ENCODE results near the gene RNLS.

Gene RNLS

DNA sequence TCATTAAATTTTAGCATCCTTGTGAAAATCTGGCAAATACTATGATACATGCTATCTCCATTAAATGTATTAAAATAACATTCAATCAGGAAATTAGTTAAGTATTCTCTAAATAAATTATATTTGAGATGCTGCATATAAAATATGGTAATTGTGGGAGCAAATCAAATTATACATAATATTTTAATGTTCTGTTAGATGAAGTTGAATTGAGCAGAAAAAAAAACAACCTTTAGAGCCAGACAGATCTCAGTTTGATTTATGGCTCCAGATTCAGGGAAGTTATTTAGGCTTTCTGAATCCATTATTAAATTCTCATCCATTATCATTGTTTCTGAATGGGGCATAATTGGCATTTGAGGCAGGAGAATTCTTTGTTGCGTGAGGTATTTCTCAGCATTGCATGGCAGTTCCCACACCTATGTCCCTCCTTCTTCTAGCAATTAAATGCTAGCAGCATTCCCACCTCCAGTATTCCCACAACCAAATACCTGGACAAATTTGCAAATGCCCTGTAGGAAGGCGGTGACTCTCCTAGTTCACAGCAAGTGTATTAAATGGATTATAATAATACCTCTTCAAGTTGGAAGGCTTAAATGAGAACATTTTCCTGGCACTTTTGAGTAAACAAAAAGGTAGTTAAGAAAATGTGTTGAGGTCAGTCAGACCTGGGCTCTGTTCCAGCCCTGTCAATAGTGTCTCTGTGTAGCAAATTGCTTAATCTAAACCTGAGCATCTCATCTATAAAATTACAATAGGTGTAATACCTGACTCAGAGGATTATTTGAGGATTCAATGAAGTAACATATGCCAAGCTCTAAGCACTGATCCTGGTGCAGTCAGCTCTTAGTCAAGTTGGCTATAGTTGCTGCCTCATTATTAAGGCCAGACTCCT lies 108.9 kb downstream of the RNLS start:
- no peak for DNase-seq

GRCh38 chr10:88472540-88472939 lies 110.6 kb downstream of the RNLS start:
- DNase-seq = peak; percentile 15

GRCh38 chr10:88471899-88472298 lies 111.2 kb downstream of the RNLS start:
- DNase-seq = no peak

GRCh38 chr10:88467835-88468485 lies 115.2 kb downstream of the RNLS start:
- peak; percentile 63 for DNase-seq

DNA sequence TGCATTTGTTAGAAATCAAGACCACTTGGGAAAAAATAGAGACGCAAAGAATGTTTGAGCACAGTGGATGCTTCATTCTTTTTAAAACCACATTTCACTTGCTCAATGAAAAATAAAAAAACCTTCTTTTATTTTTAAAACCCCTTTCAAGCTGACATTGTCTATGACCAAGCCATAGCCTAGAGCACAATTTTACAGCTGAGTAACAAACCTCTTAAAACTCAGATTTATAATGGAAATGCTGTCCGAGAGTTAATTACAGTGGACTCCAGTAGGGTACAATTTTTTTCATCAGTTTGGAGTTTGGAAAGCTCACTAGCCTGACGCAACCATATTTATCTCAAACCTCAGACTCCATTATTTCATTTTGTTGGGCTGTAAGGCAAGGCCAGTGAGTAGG lies 116.3 kb downstream of the RNLS start:
- DNase-seq = no peak

DNA sequence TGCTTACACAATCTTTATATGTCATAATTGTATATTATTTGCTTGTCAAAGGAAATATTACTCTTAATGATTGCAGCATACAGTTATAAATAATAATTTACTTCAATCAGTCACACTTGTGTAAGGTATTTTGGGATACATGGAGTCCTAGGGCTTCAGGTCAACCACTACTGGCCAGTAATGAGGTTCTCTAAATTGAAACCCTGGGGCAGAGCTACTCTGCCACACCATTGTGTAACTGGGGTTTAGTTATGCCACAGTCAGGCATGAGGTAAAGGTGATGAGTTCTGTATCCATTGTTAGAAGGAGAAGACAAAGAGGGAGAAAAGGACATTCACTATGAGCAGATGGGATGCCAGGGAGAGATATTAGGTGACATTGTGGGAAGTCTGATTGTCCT lies 117.4 kb downstream of the RNLS start:
- DNase-seq = no peak

DNA sequence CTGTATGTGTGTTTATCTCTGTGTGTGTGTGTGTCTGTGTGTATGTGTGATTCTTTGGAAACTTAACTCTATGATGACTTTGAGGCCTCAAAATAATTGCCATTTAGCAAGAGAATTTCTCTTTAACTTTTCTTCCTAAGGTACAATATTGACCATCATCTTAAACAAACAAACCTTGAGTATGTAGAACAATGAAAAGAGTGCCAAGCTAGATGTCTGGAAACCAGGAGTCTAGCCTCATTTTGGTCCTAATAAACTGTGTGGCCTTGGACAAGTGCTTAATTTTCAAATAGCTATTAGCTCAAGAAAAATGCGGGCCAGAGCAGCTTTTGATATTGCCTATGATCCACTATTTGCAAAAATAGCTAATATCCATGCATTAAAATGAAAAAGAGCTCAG lies 119.3 kb downstream of the RNLS start:
- DNase-seq = no peak

DNA sequence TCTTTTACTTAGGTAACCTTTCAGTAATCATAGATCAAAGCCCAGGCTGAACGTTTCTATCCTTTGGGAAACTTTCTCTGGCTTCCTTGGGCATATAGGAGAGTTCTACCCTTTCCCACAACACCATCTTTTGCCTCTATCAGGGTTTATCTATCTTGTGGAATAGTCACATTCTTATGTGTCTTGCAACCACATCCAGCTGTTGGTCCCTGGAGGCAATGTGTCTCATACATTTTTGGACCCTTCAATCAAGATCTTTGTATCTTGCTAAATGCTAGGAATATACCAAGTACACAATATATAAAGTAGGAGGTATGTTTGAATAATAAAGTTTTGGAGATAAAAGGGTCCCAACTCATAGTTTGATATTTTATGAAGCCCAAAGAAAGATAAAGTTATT lies 121.7 kb downstream of the RNLS start:
- no peak for DNase-seq

DNA sequence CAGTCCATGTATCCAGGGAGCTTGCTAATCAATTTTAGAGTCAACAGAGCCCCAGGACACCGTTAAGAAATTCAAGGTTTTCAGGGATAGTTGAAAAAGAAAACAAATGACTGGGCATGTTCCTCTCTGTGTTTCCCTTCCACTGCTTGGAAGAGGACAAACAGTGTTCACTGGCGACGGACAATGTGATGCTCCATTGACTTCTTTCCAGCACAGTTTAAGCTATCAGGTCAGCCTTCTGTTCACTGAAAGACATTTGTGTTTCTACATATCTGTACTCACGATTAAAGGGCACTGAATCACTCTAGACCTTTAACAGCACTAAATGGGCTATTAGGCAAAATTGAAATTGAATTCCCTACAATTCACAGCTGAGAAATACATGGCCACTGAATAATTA lies 123.6 kb downstream of the RNLS start:
- DNase-seq = no peak

- no peak for DNase-seq
These were observed 124.9 kb downstream of the RNLS start for GRCh38 chr10:88458209-88458608.

GRCh38 chr10:88457660-88458059 lies 125.5 kb downstream of the RNLS start:
- no peak for DNase-seq

- peak; percentile 84 for DNase-seq
These were observed 126.4 kb downstream of the RNLS start for GRCh38 chr10:88456730-88457129.

GRCh38 chr10:88455831-88456230 lies 127.3 kb downstream of the RNLS start:
- DNase-seq = peak; percentile 35

- DNase-seq = no peak
These were observed 132.9 kb downstream of the RNLS start for GRCh38 chr10:88450201-88450600.

GRCh38 chr10:88442716-88443115 lies 140.4 kb downstream of the RNLS start:
- no peak for DNase-seq

DNA sequence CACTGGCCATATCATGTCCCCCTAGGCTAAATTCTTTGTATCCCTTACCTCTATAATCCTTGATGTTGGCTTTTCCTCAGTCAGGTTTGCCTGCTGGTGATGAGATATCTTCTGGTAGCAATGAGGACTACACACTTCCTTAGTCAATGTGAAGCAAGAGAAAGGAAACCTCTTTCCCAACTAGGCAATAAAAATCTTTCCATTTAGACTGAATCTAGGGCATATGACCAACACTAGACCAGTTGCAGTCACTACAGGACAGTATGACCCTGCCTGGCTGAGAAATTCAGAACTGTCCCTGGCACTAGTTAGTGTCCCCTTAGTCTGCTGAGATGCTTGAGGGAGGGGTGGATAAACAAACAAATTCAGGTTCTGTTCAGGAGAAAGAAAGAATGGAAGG lies 142.6 kb downstream of the RNLS start:
- no peak for DNase-seq

GRCh38 chr10:88439932-88440331 lies 143.2 kb downstream of the RNLS start:
- no peak for DNase-seq

GRCh38 chr10:88437411-88437810 lies 145.7 kb downstream of the RNLS start:
- peak; percentile 25 for DNase-seq

- no peak for DNase-seq
These were observed 149.4 kb downstream of the RNLS start for GRCh38 chr10:88433565-88434186.

- no peak for DNase-seq
These were observed 152.0 kb downstream of the RNLS start for GRCh38 chr10:88431103-88431502.

- no peak for DNase-seq
These were observed 154.1 kb downstream of the RNLS start for GRCh38 chr10:88428976-88429375.

DNA sequence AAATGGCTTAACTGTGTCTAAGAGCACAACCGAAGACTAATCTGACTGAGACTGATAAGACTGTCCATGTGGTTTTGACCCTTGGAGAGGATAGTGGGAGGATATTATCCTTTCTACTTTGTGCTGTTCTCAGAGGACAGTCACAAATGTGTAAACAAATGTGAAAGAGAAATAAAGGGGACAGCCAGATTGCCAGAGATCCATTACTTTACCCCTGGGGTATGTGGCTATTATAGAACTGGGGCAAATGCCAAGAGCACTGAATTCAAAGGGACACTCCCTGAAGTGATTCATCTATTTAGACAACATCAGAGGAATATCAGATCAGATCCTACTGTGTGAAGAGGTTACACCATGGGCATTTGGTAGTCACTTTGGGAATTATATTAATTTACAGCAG lies 154.7 kb downstream of the RNLS start:
- DNase-seq = no peak

- DNase-seq = no peak
These were observed 156.1 kb downstream of the RNLS start for GRCh38 chr10:88427024-88427423.

GRCh38 chr10:88424881-88425280 lies 158.2 kb downstream of the RNLS start:
- DNase-seq = no peak
